Activated naive CD8-positive, alpha-beta T cell treated with anti-CD3 and anti-CD28 coated beads, Interleukin-2, amount 10 ng/mL, durations not matched to agents 7 days and 5 days (primary cell): Measurements from ENCODE around the gene JPH3. TPM values are rescaled to one million over a fixed set of nuclear protein-coding genes. Genes with fewer than 3 reads are reported as not detected.

ENCODE experiments used
- ATAC-seq: fragments of 150-1000 bp; cut with Tn5 transposase; one replicate; pipeline ENCODE4 v1.10.0; 2021; ENCODE audit warnings: low read depth, moderate library complexity
- POLR2A ChIA-PET: fragments of 350-600 bp; sonication (Branson Sonifier 250); formaldehyde crosslinking; loops from one replicate; lab custom pipeline; 2021; ENCODE audit warnings: antibody characterized with exemption; lab: Charles Lee
- DNase-seq: peaks from one replicate; pipeline ENCODE4 v3.0.0; 2021
- H3K27ac Mint-ChIP-seq: one replicate; pipeline ENCODE4 v1.8.0; 2022; ENCODE audit warnings: mild to moderate bottlenecking, mixed read lengths
- H3K27me3 Mint-ChIP-seq: one replicate; pipeline ENCODE4 v1.8.0; 2022; ENCODE audit warnings: mild to moderate bottlenecking, moderate library complexity, mixed read lengths
- H3K36me3 Mint-ChIP-seq: one replicate; pipeline ENCODE4 v1.8.0; 2021; ENCODE audit warnings: mild to moderate bottlenecking, mixed read lengths
- H3K4me1 Mint-ChIP-seq: one replicate; pipeline ENCODE4 v1.8.0; 2021; ENCODE audit warnings: mixed read lengths
- H3K4me3 Mint-ChIP-seq: one replicate; pipeline ENCODE4 v1.8.0; 2022; ENCODE audit warnings: mild to moderate bottlenecking, moderate library complexity, mixed read lengths
- H3K9me3 Mint-ChIP-seq: one replicate; pipeline ENCODE4 v1.8.0; 2021; ENCODE audit warnings: mixed read lengths
- total RNA-seq, 2 experiments: library from RNA; stranded (reverse); gene quantifications; one replicate each; pipeline ENCODE4 v1.2.3, GENCODE V29; 2021

JPH3 gene
- total RNA-seq, 2 experiments from 2014 or later = not detected

DNA sequence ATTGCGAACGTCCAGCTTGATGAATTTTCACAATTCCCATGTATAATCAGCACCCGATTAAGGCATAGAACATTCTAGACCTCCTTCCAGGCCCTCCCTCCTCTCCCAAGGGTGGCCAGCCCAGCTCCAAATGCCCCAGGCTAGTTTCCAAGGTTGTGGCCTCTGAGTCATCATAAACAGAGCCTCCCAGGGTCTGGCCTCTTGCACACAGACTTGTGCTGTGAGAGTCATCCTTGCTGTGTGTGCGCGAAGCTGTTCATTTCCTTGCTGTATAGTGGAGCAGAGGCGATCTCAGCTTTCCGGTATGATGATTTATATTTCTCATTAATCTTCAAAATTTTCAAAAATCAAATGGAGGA, 20.5 kb upstream of the JPH3 start:
- DNase-seq (no peak), ATAC-seq (no peak)
- Mint-ChIP-seq H3K4me1 (no peaks in the 10 kb centered on the region), H3K4me3 (no peak overlapping the region), H3K27me3 (peaks cover 27% of the 10 kb centered on the region), H3K36me3 (no peaks in the 10 kb centered on the region), H3K9me3 (no peaks in the 10 kb centered on the region), H3K27ac (no peak overlapping the region)
- POLR2A ChIA-PET = no interaction called here

DNA sequence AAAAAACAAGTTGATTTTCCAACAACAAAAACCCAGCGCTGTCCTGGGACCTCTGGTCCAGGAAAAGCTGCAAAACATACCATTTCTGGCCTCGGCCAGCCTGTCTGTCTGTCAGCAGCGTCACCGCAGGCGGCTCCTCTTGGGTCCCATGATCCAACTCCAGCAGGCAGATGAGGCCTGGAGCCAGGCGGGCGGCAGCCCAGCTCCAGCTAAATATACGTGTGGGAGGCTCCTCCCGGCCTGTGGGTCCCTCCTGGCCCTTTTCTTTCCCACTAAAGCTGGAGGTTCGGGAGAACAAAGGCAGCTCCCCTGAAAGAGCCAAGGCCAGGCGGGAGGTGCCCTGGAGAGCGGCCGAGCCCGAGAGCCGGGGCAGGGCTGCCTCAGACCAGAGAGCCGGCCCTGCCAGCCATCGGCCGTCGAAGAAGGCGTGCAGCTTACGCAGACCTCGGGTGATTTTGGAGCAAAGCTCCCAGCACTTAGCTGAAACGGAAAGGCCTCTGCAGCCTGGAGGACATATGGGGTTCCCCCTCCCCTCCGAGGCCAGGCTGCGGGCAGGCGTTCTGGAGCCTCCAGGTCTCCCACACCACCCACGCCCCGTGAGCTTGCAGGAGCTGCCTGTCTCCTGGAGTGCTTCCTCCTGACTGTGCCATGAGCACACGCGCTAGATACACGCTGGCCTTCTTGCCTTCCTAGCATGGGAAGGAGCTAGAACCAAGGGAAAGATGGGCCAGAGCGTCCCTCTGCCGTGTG, 19.9 kb upstream of the JPH3 start:
- Mint-ChIP-seq H3K4me1 (no peaks in the 10 kb centered on the region), H3K9me3 (no peaks in the 10 kb centered on the region), H3K4me3 (no peak overlapping the region), H3K27me3 (peaks cover 27% of the 10 kb centered on the region), H3K27ac (no peak overlapping the region), H3K36me3 (no peaks in the 10 kb centered on the region)
- POLR2A ChIA-PET = no interaction called here
- DNase-seq = no peak
- no peak for ATAC-seq

DNA sequence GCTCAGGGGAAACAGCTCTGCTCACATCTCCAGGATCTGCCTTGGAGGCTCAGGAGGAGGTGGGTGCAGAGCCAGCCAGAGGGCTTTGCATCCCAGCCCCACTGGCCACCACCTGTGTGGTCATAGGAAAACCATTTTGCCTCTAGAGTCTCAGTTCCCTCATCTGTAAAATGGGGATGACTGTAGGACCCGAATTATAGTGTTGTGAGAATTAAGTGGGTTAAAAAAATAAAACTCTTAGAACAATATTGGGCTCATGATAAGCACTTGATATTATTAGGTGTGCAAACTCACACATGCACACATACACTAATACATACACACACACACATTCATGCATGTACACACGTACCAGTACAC, 19.4 kb upstream of the JPH3 start:
- no peak for ATAC-seq
- Mint-ChIP-seq H3K27me3 (peaks cover 29% of the 10 kb centered on the region), H3K27ac (no peak overlapping the region), H3K4me1 (no peaks in the 10 kb centered on the region), H3K9me3 (no peaks in the 10 kb centered on the region), H3K36me3 (no peaks in the 10 kb centered on the region), H3K4me3 (no peak overlapping the region)
- POLR2A ChIA-PET = no interaction called here
- DNase-seq = no peak

DNA sequence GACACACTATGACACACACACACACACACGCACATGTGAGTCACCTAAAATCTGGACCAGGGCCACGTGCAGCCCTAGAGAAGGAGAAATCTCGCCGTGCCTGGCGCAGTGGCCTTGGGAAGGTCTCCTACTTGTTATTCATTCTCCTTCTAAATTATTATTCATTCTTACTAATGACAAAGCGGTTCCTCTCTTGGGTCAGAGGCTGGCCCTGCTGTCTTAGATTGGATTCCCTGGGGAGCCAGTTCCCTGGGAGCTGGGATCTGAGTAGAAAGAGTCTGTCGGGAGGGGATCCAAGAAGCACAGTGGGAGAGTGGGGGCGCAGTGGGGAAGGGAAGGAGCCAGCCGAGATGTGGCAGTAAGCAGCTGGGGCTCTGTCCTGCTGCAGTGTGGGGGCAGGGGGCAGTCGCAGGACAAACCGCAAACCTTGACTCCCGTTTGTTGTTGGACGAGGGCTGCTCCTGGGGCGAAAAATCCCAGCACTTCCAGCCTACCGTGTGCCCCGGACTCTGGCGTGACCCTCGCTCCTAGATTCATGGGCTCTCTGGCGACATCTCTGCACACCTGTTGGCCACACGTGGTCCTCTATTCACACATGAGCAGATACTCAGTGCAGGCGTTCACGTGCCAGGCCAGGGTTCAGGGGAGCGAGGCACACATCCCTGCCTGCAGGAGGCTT, 18.7 kb upstream of the JPH3 start:
- Mint-ChIP-seq H3K9me3 (no peaks in the 10 kb centered on the region), H3K27me3 (peaks cover 34% of the 10 kb centered on the region)

DNA sequence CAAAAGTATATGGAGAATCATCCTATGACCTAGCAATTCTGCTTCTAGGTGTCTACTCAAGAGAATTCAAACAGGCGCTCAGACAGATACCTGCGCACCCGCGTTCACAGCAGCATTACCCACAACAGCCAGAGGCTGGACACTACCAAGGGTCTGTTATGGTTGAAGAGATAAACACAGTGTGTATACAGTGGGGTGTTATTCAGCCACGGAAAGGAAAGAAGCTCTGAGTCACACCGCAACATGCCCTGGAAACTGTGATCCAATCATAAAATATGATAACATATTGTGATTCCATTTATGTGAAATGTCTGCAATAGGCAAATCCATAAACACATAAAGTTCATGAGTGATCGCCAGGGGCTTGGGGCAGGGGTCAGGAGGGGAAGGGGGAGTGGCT, 18.0 kb upstream of the JPH3 start:
- H3K9me3 Mint-ChIP-seq = no peaks in the 10 kb centered on the region
- H3K27me3 Mint-ChIP-seq = peaks cover 34% of the 10 kb centered on the region
- DNase-seq (no peak), ATAC-seq (no peak)
- H3K36me3 Mint-ChIP-seq = no peaks in the 10 kb centered on the region
- H3K4me3 Mint-ChIP-seq = no peak overlapping the region
- H3K27ac Mint-ChIP-seq = no peak overlapping the region
- no peaks in the 10 kb centered on the region for H3K4me1 Mint-ChIP-seq
- POLR2A ChIA-PET = no interaction called here

More for the DNA sequence above, 18.7 kb upstream of the JPH3 start:
- POLR2A ChIA-PET = no interaction called here
- Mint-ChIP-seq H3K4me1 (no peaks in the 10 kb centered on the region), H3K27ac (no peak overlapping the region), H3K4me3 (no peak overlapping the region), H3K36me3 (no peaks in the 10 kb centered on the region)
- DNase-seq (no peak), ATAC-seq (no peak)

DNA sequence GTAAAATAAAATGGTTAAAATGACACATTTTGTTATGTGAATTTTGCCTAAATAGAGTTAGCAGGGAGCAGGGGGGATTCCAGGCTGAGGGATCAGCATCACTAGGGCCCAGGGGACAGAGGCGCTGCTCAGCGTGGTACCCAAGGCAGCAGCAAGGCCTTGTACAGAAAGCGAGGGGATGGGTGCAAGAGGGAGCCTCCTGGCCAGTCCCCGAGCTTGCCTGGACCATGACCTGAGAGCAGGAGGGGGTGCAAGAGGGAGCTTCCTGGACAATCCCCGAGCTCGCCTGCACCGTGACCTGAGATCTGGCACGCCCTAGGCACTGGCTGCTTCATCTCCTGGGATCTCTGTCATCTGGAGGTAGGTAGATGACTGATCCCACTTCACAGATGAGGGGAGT, 17.3 kb upstream of the JPH3 start:
- H3K4me1 Mint-ChIP-seq = no peaks in the 10 kb centered on the region
- H3K27ac Mint-ChIP-seq = no peak overlapping the region
- peaks cover 35% of the 10 kb centered on the region for H3K27me3 Mint-ChIP-seq
- DNase-seq = no peak
- POLR2A ChIA-PET = no interaction called here
- H3K36me3 Mint-ChIP-seq = no peaks in the 10 kb centered on the region
- ATAC-seq = no peak
- no peaks in the 10 kb centered on the region for H3K9me3 Mint-ChIP-seq
- no peak overlapping the region for H3K4me3 Mint-ChIP-seq

DNA sequence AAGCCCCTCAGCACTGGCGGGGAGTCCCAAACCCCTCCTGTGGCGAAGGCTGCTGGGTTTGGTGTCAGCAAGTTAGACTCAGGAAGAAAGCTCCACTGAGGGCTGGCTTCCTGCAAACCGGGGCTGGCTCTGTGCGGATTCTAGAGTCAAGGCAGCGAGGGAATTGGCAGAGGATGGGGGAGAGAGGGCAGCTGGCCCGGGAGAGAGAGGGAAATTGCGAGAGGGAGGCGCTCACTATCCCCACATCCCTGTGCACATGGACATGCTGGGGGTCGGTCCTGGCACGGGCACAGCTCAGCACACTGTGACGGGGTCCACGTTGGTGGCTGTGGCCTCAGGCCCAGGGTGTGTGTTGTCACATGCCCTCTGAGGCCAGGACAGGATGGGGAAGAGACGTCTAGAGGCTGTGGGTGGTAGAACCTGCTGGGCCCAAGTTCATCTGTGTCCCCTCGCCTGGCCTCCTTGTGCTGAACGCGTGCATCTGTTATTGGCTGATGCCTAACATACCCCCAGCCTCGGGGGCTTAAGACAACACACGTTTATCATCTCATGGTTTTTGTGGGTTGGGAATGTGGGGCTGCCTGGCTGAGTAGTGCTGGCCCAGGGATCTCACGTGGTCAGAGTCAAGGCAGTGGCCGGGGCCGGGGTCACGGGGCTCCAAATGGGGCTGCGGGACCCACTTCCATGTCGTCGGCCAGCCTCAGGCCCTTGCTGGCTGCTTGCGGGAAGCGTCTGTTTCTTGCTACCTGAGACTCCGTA, 16.7 kb upstream of the JPH3 start:
- H3K27ac Mint-ChIP-seq = no peak overlapping the region
- H3K4me1 Mint-ChIP-seq = no peaks in the 10 kb centered on the region
- no peak overlapping the region for H3K4me3 Mint-ChIP-seq
- no peak for DNase-seq
- H3K36me3 Mint-ChIP-seq = no peaks in the 10 kb centered on the region
- no peak for ATAC-seq
- no peaks in the 10 kb centered on the region for H3K9me3 Mint-ChIP-seq
- POLR2A ChIA-PET = no interaction called here
- peaks cover 35% of the 10 kb centered on the region for H3K27me3 Mint-ChIP-seq

DNA sequence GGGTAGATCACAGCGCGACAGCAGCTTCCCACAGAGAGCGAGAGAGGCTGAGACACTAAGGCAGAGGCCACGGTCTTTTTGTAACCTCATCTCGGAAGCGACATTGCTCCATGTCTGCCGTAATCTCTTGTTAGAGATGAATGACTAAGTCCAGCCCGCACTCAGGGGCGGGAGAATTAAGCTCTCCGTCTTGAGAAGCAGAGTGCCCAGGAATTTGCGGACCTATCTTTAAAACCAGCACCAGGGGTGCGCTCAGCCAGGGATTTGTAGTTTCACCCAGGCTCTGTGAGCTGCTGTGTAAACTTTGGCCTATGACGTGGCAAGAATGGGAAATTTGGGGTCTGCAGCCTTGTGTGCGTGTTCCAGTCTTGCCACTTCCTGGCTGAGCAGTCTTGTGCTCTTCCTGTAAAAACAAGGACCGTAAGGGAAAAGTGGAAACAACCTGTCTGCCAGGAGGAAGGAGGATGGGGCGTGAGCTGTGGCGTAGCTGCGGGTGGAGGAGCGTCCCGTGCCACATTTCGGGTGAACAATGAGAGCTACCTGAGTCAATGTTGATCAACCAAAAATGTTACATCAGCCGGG, 16.0 kb upstream of the JPH3 start:
- Mint-ChIP-seq H3K36me3 (no peaks in the 10 kb centered on the region), H3K27ac (no peak overlapping the region), H3K9me3 (no peaks in the 10 kb centered on the region), H3K27me3 (peaks cover 32% of the 10 kb centered on the region), H3K4me3 (no peak overlapping the region), H3K4me1 (no peaks in the 10 kb centered on the region)
- POLR2A ChIA-PET = no interaction called here
- DNase-seq = no peak
- no peak for ATAC-seq

DNA sequence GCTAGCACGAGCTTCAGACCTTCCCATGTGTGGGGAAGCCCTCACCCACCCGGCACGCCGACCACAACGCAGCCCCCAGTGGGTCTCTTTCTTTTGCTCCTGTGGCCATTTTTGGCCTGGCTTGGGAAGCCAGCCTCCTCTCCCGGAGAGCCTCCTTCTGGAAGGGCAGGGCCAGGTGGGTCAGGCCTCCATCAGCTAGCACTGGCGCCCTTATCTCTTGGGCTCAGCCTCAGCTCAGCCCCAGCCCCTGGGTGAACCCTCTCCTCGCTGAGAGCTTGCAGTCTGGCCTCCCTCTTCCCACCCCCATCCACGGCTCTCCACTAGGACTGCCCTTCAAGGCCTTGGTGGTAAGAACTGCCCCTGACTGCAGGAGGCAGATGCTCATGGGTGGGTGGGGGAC, 14.7 kb upstream of the JPH3 start:
- H3K36me3 Mint-ChIP-seq = no peaks in the 10 kb centered on the region
- ATAC-seq (no peak), DNase-seq (no peak)
- no peaks in the 10 kb centered on the region for H3K9me3 Mint-ChIP-seq
- H3K4me1 Mint-ChIP-seq = no peaks in the 10 kb centered on the region
- peaks cover 26% of the 10 kb centered on the region for H3K27me3 Mint-ChIP-seq
- no peak overlapping the region for H3K27ac Mint-ChIP-seq
- no peak overlapping the region for H3K4me3 Mint-ChIP-seq
- POLR2A ChIA-PET = no interaction called here

DNA sequence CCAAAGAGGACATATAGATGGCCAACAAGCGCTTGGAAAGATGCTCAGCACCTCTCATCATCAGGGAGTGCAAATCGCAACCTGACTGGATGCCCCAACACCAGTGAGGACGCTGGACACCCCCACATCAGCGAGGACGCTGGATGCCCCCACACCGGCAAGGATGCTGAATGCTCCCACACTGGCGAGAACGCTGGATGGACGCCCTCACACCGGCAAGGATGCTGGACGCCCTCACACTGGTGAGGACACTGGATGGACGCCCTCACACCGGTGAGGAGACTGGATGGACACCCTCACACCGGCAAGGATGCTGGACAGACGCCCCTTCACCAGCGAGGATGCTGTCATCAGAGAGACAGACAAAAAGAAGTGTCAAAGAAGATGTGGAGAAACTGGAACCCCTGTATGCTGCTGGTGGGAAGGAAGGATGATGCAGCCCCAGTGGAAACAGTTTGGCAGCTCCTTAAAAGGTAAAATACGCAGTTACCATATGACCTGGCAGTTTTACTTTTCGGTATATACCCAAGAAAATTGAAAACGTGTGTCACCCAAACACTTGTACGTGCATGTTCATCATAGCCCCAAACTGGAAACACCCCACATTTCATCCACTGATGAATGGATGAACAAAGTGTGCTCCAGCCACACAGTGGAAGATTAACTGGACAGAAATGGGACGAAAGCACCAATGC, 10.1 kb upstream of the JPH3 start:
- Mint-ChIP-seq H3K9me3 (no peaks in the 10 kb centered on the region), H3K27me3 (peaks cover 20% of the 10 kb centered on the region), H3K36me3 (no peaks in the 10 kb centered on the region), H3K4me1 (no peaks in the 10 kb centered on the region), H3K4me3 (no peak overlapping the region), H3K27ac (no peak overlapping the region)
- POLR2A ChIA-PET = no interaction called here
- ATAC-seq (no peak), DNase-seq (no peak)

DNA sequence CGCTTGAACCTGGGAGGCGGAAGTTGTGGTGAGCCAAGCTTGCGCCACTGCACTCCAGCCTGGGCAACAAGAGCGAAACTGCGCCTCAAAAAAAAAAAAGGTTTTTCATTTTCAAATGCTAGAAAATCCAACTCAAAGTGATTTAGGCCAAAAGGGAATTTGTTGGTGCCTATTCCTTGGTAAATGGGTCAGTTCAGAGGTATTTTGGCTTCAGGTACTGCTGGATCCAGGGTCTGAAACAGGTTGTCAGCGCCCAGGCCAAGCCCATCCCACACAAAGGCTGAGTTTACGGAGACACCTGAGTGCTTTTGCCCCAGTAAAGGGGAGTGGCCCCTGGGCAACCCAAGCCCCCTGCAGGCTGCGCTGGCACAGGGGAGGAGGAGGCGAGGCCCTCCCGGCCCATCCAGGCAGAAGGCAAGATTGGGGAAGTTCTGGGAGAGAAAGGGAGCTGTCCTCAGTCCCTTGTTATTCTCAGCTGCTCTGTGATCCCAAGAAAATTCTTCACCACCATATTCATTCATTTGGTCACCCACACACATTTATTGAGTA, 8.5 kb upstream of the JPH3 start:
- Mint-ChIP-seq H3K9me3 (no peaks in the 10 kb centered on the region), H3K36me3 (no peaks in the 10 kb centered on the region), H3K4me1 (no peaks in the 10 kb centered on the region), H3K4me3 (no peak overlapping the region), H3K27me3 (peaks cover 13% of the 10 kb centered on the region), H3K27ac (no peak overlapping the region)
- no peak for ATAC-seq
- no peak for DNase-seq
- POLR2A ChIA-PET = no interaction called here

DNA sequence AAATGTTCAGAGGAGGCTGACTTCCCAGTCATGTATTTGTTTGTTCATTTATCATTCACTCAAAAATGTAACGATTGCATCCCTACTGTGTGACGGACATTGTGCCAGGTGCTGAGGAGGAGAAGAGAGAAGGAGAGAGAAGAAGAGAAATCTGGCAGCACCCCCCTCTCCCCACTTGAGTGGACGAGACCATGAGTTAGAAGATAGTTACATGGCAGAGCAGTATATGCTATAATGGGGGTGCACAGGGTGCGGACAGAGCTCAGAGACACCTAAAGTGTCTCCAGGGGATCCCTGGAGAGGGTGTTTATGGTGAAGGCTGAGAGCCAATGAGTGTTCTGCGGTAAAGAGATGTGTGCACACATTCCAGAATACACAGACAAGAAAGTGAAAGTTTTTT, 6.6 kb upstream of the JPH3 start:
- Mint-ChIP-seq H3K27ac (no peak overlapping the region), H3K4me3 (no peak overlapping the region), H3K9me3 (no peaks in the 10 kb centered on the region), H3K4me1 (no peaks in the 10 kb centered on the region), H3K36me3 (no peaks in the 10 kb centered on the region), H3K27me3 (peaks cover 29% of the 10 kb centered on the region)
- ATAC-seq = no peak
- POLR2A ChIA-PET = no interaction called here
- no peak for DNase-seq

DNA sequence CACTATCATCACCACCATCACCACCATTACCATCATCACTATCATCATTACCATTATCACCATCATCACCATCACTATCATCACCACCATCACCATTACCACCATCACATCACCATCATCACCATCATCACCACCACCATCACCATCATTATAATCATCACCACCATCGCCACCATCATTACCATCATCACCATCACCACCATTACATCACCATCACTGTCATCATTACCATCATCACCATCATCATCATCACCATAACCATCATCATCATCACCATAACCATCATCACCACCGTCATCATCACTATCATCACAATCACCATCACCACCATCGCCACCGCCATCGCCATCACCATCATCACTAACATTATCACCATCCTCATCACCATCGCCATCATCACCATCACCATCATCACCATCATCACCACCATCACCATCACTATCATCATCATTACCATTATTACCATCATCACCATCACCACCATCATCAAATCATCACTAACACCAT, 4.9 kb upstream of the JPH3 start:
- Mint-ChIP-seq H3K4me1 (no peaks in the 10 kb centered on the region), H3K27me3 (peaks cover 41% of the 10 kb centered on the region), H3K4me3 (no peak overlapping the region), H3K9me3 (no peaks in the 10 kb centered on the region), H3K27ac (no peak overlapping the region), H3K36me3 (no peaks in the 10 kb centered on the region)
- POLR2A ChIA-PET = no interaction called here
- DNase-seq = no peak
- ATAC-seq = no peak
